ENCODE measurements around the gene TM6SF1.

DNA sequence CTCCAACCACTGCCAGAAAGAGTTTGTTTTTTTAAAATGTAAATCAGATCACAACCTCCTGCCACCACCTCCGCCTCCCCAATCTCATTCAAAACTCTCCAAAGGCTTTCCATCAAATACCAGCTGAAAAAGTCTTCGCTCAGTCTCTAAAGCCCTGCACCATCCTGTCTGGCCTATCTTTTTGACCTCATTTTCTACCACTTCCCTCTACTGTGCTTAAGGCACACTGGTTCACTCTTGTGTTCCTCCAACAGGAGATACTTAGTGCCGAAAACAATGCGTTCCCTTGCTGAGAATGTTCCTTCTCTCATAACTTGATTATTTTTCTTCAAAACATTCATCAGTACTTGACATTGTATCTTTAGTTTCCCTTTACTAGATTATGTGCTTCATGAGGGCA, 43.9 kb upstream of the TM6SF1 start:
- TF ChIP-seq ZFP1 (CRISPR knock-in tag; IDR thresholded peaks at IDR 0.05) (no peak), CTCF (IDR thresholded peaks at IDR 0.05 in 2 of 3, conservative IDR thresholded peaks at IDR 0.05 in 1 of 3; ENCODE audit: insufficient read depth in 2 of 3, low read depth in 1 of 3, low read length in 3 of 3) (no peak), ATF2 (CRISPR knock-in tag; IDR thresholded peaks at IDR 0.05) (no peak), HNRNPH1 (optimal IDR thresholded peaks at IDR 0.05; ENCODE audit: low read depth, low read length) (no peak), TSC22D4 (tag; IDR thresholded peaks at IDR 0.05) (no peak), GATA2 (CRISPR knock-in tag; IDR thresholded peaks at IDR 0.05) (no peak), RCOR1 (IDR thresholded peaks at IDR 0.05; ENCODE audit: borderline replicate concordance in 1 of 2, low read depth in 2 of 2, low read length in 2 of 2) (no peak), CREB1 (IDR thresholded peaks at IDR 0.05) (no peak), CREB1 (CRISPR knock-in tag; IDR thresholded peaks at IDR 0.05) (no peak)

All from K562 (cell line).